ENCODE measurements around the gene ARL6IP5. TPM values are rescaled to one million over a fixed set of nuclear protein-coding genes. Genes with fewer than 3 reads are reported as not detected.

Gene ARL6IP5
- total RNA-seq, 1 experiment from 2014 or later: 23.9 TPM

- Histone ChIP-seq H3K27me3 (replicated peaks; ENCODE audit: insufficient read depth, low read depth, low read length, poor library complexity) (no peaks in the 10 kb centered on the region), H3K9me3 (ENCODE audit: low read depth, low read length, poor library complexity, severe bottlenecking) (no peaks in the 10 kb centered on the region), H3K36me3 (ENCODE audit: insufficient read depth, low read length, poor library complexity, severe bottlenecking) (no peaks in the 10 kb centered on the region), H3K27ac (ENCODE audit: low read depth, low read length, poor library complexity, severe bottlenecking) (no peak overlapping the region), H3K4me1 (ENCODE audit: insufficient read depth, low read length, poor library complexity, severe bottlenecking) (no peaks in the 10 kb centered on the region), H3K4me3 (ENCODE audit: low read depth, low read length, poor library complexity, severe bottlenecking) (no peak overlapping the region)
- no peak for DNase-seq (ENCODE audit: low spot score)
- no TSS peak for BruUV-seq (replicated peaks)
- intact Hi-C loops (cut with micrococcal nuclease; ENCODE audit: unreplicated experiment): no loop called here
- no peak for TF ChIP-seq CTCF (conservative IDR thresholded peaks at IDR 0.05; ENCODE audit: low read depth, low read length)
- no peak for TF ChIP-seq EZH2 (IDR thresholded peaks at IDR 0.05; ENCODE audit: borderline replicate concordance, low read depth, low read length, poor library complexity, severe bottlenecking)
- ChIA-PET POLR2A (ENCODE audit: low non-redundant PET) (no interaction called here), CTCF (no interaction called here)
These were observed 28.8 kb downstream of the ARL6IP5 start for GRCh38 chr3:69113536-69113935.

GRCh38 chr3:69115731-69116130 is 31.0 kb downstream of the ARL6IP5 start:
- H3K27ac ChIP-seq (ENCODE audit: low read depth, low read length, poor library complexity, severe bottlenecking): no peak overlapping the region
- TF ChIP-seq EZH2 (IDR thresholded peaks at IDR 0.05; ENCODE audit: borderline replicate concordance, low read depth, low read length, poor library complexity, severe bottlenecking) (no peak), CTCF (conservative IDR thresholded peaks at IDR 0.05; ENCODE audit: low read depth, low read length) (no peak)
- H3K9me3 ChIP-seq (ENCODE audit: low read depth, low read length, poor library complexity, severe bottlenecking): no peaks in the 10 kb centered on the region
- CTCF ChIA-PET: no interaction called here
- no peaks in the 10 kb centered on the region for H3K4me1 ChIP-seq (ENCODE audit: insufficient read depth, low read length, poor library complexity, severe bottlenecking)
- H3K4me3 ChIP-seq (ENCODE audit: low read depth, low read length, poor library complexity, severe bottlenecking): no peak overlapping the region
- POLR2A ChIA-PET (ENCODE audit: low non-redundant PET): no interaction called here
- intact Hi-C loops (cut with micrococcal nuclease; ENCODE audit: unreplicated experiment): no loop called here
- BruUV-seq (replicated peaks): no TSS peak
- no peaks in the 10 kb centered on the region for H3K27me3 ChIP-seq (replicated peaks; ENCODE audit: insufficient read depth, low read depth, low read length, poor library complexity)
- H3K36me3 ChIP-seq (ENCODE audit: insufficient read depth, low read length, poor library complexity, severe bottlenecking): no peaks in the 10 kb centered on the region
- DNase-seq (ENCODE audit: low spot score): no peak

- no peak overlapping the region for H3K27ac ChIP-seq (ENCODE audit: low read depth, low read length, poor library complexity, severe bottlenecking)
- H3K36me3 ChIP-seq (ENCODE audit: insufficient read depth, low read length, poor library complexity, severe bottlenecking): no peaks in the 10 kb centered on the region
- no peaks in the 10 kb centered on the region for H3K27me3 ChIP-seq (replicated peaks; ENCODE audit: insufficient read depth, low read depth, low read length, poor library complexity)
- no peak for DNase-seq (ENCODE audit: low spot score)
- no peaks in the 10 kb centered on the region for H3K9me3 ChIP-seq (ENCODE audit: low read depth, low read length, poor library complexity, severe bottlenecking)
- H3K4me1 ChIP-seq (ENCODE audit: insufficient read depth, low read length, poor library complexity, severe bottlenecking): no peaks in the 10 kb centered on the region
- intact Hi-C loops (cut with micrococcal nuclease; ENCODE audit: unreplicated experiment): no loop called here
- TF ChIP-seq CTCF (conservative IDR thresholded peaks at IDR 0.05; ENCODE audit: low read depth, low read length): no peak
- TF ChIP-seq EZH2 (IDR thresholded peaks at IDR 0.05; ENCODE audit: borderline replicate concordance, low read depth, low read length, poor library complexity, severe bottlenecking): no peak
- ChIA-PET POLR2A (ENCODE audit: low non-redundant PET) (no interaction called here), CTCF (no interaction called here)
- no peak overlapping the region for H3K4me3 ChIP-seq (ENCODE audit: low read depth, low read length, poor library complexity, severe bottlenecking)
- no TSS peak for BruUV-seq (replicated peaks)
These were observed 31.4 kb downstream of the ARL6IP5 start for GRCh38 chr3:69116162-69116561.

Data from A673 (cell line).